Hepatocyte (in vitro differentiated cells): ENCODE data around the gene LGI4. TPM values are rescaled to one million over a fixed set of nuclear protein-coding genes. Genes with fewer than 3 reads are reported as not detected.

Experiments used
- DNase-seq: peaks from one replicate; pipeline ENCODE4 v3.0.0-alpha.2; 2016; ENCODE audit warnings: low spot score
- H2AFZ ChIP-seq: fragments of 200-600 bp; sonication (generic); 2 replicates; pipeline ENCODE4 v1.6.0; 2016; ENCODE audit warnings: antibody characterized with exemption, mild to moderate bottlenecking
- H3K27ac ChIP-seq: fragments of 200-600 bp; sonication (generic); 2 replicates; pipeline ENCODE4 v1.5.1; 2016; ENCODE audit warnings: mild to moderate bottlenecking
- H3K27me3 ChIP-seq: fragments of 200-600 bp; sonication (generic); 2 replicates; pipeline ENCODE4 v1.6.1; 2016
- H3K36me3 ChIP-seq: fragments of 200-600 bp; sonication (generic); replicated peaks from 2 replicates; pipeline ENCODE4 v1.5.1; 2016; ENCODE audit warnings: low read depth; ENCODE audit not compliant: insufficient read depth
- H3K4me1 ChIP-seq: fragments of 200-600 bp; sonication (generic); 2 replicates; pipeline ENCODE4 v1.5.1; 2016; ENCODE audit warnings: mild to moderate bottlenecking, moderate library complexity; ENCODE audit not compliant: insufficient read depth
- H3K4me2 ChIP-seq: fragments of 200-600 bp; sonication (generic); 2 replicates; pipeline ENCODE4 v1.6.0; 2016
- H3K4me3 ChIP-seq: fragments of 200-600 bp; sonication (generic); 2 replicates; pipeline ENCODE4 v1.5.1; 2016; ENCODE audit warnings: mild to moderate bottlenecking
- H3K79me2 ChIP-seq: fragments of 200-600 bp; sonication (generic); 2 replicates; pipeline ENCODE4 v1.6.0; 2017; ENCODE audit warnings: mild to moderate bottlenecking
- H3K9me2 ChIP-seq: fragments of 200-600 bp; sonication (generic); replicated peaks from 2 replicates; pipeline ENCODE4 v1.6.0; 2017; ENCODE audit warnings: mild to moderate bottlenecking; ENCODE audit not compliant: insufficient read depth
- H3K9me3 ChIP-seq: fragments of 200-600 bp; sonication (generic); 2 replicates; pipeline ENCODE4 v1.5.1; 2016; ENCODE audit warnings: low read depth, mild to moderate bottlenecking
- H4K20me1 ChIP-seq: fragments of 200-600 bp; sonication (generic); 2 replicates; pipeline ENCODE4 v1.6.0; 2016; ENCODE audit warnings: mild to moderate bottlenecking; ENCODE audit not compliant: insufficient read depth, poor library complexity, severe bottlenecking
- CTCF ChIP-seq: fragments of 200-600 bp; sonication (generic); IDR thresholded peaks from 2 replicates; pipeline ENCODE4 v1.5.1; 2016; ENCODE audit warnings: antibody characterized with exemption, mild to moderate bottlenecking; ENCODE audit not compliant: poor library complexity
- EZH2 ChIP-seq: fragments of 200-600 bp; sonication (generic); IDR thresholded peaks from 2 replicates; pipeline ENCODE4 v1.6.1; 2016; ENCODE audit warnings: antibody characterized with exemption, mild to moderate bottlenecking, borderline replicate concordance
- EZH2phosphoT487 ChIP-seq: fragments of 200-600 bp; sonication (generic); IDR thresholded peaks from one replicate; pipeline ENCODE4 v1.6.1; 2018; ENCODE audit warnings: antibody characterized with exemption, mild to moderate bottlenecking, low read depth, moderate library complexity; ENCODE audit not compliant: unreplicated experiment, severe bottlenecking
- WGBS: methylation state at CpG from one replicate; pipeline ENCODE4 v1.1.6; 2016; ENCODE audit warnings: low lambda C conversion rate; ENCODE audit errors: missing lambda C conversion rate; 5-methylcytosine and 5-hydroxymethylcytosine counted together
- polyA plus RNA-seq: library from polyadenylated mRNA; unstranded; fragments of >200 nt; fragmentation: Nextera tagmentation; extraction: Ambion mirVana; gene quantifications from 2 replicates; pipeline ENCODE4 v1.2.1, GENCODE V29; 2016
- total RNA-seq: library from RNA; depleted of rRNA; stranded (reverse); fragments of >200 nt; gene quantifications from 2 replicates; pipeline ENCODE4 v1.2.3, GENCODE V29; 2014

The LGI4 gene
- total and polyA plus RNA-seq, 2 experiments from 2014 or later = 5.2 to 6.3 TPM

GRCh38 chr19:35138305-35138892 lies 3.5 kb upstream of the LGI4 start, which contains the start of gene FXYD1:
TSS of gene FXYD1 (plus strand) at chr19:35138824. CDS start at chr19:35140080, 1,256 bp downstream.
- H3K27ac ChIP-seq = peak within 1 kb of the TSS; percentile 59
- WGBS = 75% methylated on average over 12 of the region's 18 CpGs
- peaks cover 50% of the 10 kb centered on the region for H3K4me1 ChIP-seq
- H3K27me3 ChIP-seq = peaks cover 17% of the 10 kb centered on the region
- H3K79me2 ChIP-seq = no peaks in the 10 kb centered on the region
- no peak for DNase-seq
- no peak within 1 kb of the TSS for H3K4me3 ChIP-seq
- TF ChIP-seq EZH2 (no peak), CTCF (no peak), EZH2phosphoT487 (no peak)
- no peaks in the 10 kb centered on the region for H3K9me2 ChIP-seq
- no peaks in the 10 kb centered on the region for H3K9me3 ChIP-seq
- peak within 1 kb of the TSS; percentile 62 for H3K4me2 ChIP-seq
- no peaks in the 10 kb centered on the region for H4K20me1 ChIP-seq
- H3K36me3 ChIP-seq = no peaks in the 10 kb centered on the region
- H2AFZ ChIP-seq = no peak within 1 kb of the TSS

GRCh38 chr19:35136977-35137702 lies 2.3 kb upstream of the LGI4 start:
- Histone ChIP-seq H3K9me3 (no peaks in the 10 kb centered on the region), H3K36me3 (no peaks in the 10 kb centered on the region), H3K27me3 (peaks cover 9% of the 10 kb centered on the region), H4K20me1 (no peaks in the 10 kb centered on the region), H3K9me2 (no peaks in the 10 kb centered on the region), H3K4me3 (no peak overlapping the region), H2AFZ (no peak overlapping the region), H3K4me2 (no peak overlapping the region), H3K27ac (peak overlapping the region; percentile 71), H3K4me1 (peaks cover 43% of the 10 kb centered on the region), H3K79me2 (no peaks in the 10 kb centered on the region)
- TF ChIP-seq EZH2phosphoT487 = no peak
- TF ChIP-seq CTCF = no peak
- TF ChIP-seq EZH2 = no peak
- 65% methylated on average over 9 of the region's 9 CpGs for WGBS
- DNase-seq = no peak

GRCh38 chr19:35136231-35136630 lies 1.4 kb upstream of the LGI4 start:
- Histone ChIP-seq H3K4me2 (no peak overlapping the region), H3K9me2 (no peaks in the 10 kb centered on the region), H3K27me3 (no peaks in the 10 kb centered on the region), H3K36me3 (no peaks in the 10 kb centered on the region), H2AFZ (no peak overlapping the region), H4K20me1 (no peaks in the 10 kb centered on the region), H3K9me3 (no peaks in the 10 kb centered on the region), H3K4me1 (peaks cover 35% of the 10 kb centered on the region), H3K4me3 (no peak overlapping the region), H3K27ac (peak overlapping the region; percentile 71), H3K79me2 (no peaks in the 10 kb centered on the region)
- 87% methylated on average over 11 of the region's 11 CpGs for WGBS
- no peak for TF ChIP-seq CTCF
- TF ChIP-seq EZH2phosphoT487 = no peak
- no peak for TF ChIP-seq EZH2
- DNase-seq = no peak
